Type B pancreatic cell (in vitro differentiated cells): Measurements from ENCODE around the gene MAP7D2. TPM values are rescaled to one million over a fixed set of nuclear protein-coding genes. Genes with fewer than 3 reads are reported as not detected.
A peak's percentile ranks its signal among the peaks of the same experiment; 100 is the strongest.

Experiments used
- DNase-seq: peaks from one replicate; pipeline ENCODE4 v3.0.0; 2021; ENCODE audit warnings: mixed read lengths; ENCODE audit not compliant: unreplicated experiment; ENCODE audit errors: extremely low spot score
- H3K27ac Mint-ChIP-seq: 2 replicates; pipeline ENCODE4 v1.8.0; 2021; ENCODE audit warnings: mild to moderate bottlenecking, mixed read lengths
- H3K27me3 Mint-ChIP-seq: 2 replicates; pipeline ENCODE4 v1.8.0; 2021; ENCODE audit warnings: mixed read lengths
- H3K36me3 Mint-ChIP-seq: 2 replicates; pipeline ENCODE4 v1.8.0; 2021; ENCODE audit warnings: mixed read lengths
- H3K4me1 Mint-ChIP-seq: one replicate; pipeline ENCODE4 v1.8.0; 2021; ENCODE audit warnings: mixed read lengths; ENCODE audit not compliant: unreplicated experiment
- H3K4me3 Mint-ChIP-seq: 2 replicates; pipeline ENCODE4 v1.8.0; 2021; ENCODE audit warnings: mild to moderate bottlenecking, mixed read lengths
- H3K9me3 Mint-ChIP-seq: 2 replicates; pipeline ENCODE4 v1.8.0; 2021; ENCODE audit warnings: mixed read lengths
- microRNA-seq: library from miRNA; unstranded; fragments of <30 nt; microRNA quantifications from one replicate; pipeline ENCODE4, GENCODE V29; 2020
- total RNA-seq: library from RNA; stranded (reverse); gene quantifications from 2 replicates; pipeline ENCODE4 v1.2.1, GENCODE V29; 2021; ENCODE audit warnings: low replicate concordance
- TF ChIP-seq, protein P1 (sequence below): fragments of 200-600 bp; sonication (generic); conservative IDR thresholded peaks from 2 replicates; pipeline ENCODE4 v1.5.0; 2021; ENCODE audit warnings: antibody characterized with exemption, mild to moderate bottlenecking

Gene MAP7D2
- total RNA-seq, 1 donor from 2014 or later, result 2.0 TPM

DNA sequence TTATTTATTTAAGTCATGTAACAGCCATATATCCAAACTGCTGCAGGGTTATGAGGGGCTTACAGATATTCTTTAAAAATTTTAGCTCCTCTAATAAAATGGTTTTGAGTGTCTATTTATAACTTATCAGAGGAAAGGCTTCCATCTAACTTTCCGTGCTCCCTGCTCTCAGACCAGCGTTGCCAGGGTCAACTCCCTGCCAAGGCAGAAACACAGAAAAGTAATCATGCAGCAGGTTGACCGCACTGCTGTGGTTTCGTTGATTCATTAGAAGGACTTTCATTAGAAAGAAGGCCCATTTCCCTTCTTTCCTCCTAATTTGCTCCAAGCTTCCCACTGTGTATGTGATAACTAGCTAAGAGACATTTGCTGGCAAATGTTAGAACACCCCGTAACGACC, 159.8 kb downstream of the MAP7D2 start:
- Mint-ChIP-seq H3K27me3 (no peaks in the 10 kb centered on the region), H3K9me3 (no peaks in the 10 kb centered on the region), H3K4me1 (no peaks in the 10 kb centered on the region), H3K27ac (no peak overlapping the region), H3K36me3 (no peaks in the 10 kb centered on the region), H3K4me3 (no peak overlapping the region)
- no peak for DNase-seq
- TF ChIP-seq, protein P1, sequence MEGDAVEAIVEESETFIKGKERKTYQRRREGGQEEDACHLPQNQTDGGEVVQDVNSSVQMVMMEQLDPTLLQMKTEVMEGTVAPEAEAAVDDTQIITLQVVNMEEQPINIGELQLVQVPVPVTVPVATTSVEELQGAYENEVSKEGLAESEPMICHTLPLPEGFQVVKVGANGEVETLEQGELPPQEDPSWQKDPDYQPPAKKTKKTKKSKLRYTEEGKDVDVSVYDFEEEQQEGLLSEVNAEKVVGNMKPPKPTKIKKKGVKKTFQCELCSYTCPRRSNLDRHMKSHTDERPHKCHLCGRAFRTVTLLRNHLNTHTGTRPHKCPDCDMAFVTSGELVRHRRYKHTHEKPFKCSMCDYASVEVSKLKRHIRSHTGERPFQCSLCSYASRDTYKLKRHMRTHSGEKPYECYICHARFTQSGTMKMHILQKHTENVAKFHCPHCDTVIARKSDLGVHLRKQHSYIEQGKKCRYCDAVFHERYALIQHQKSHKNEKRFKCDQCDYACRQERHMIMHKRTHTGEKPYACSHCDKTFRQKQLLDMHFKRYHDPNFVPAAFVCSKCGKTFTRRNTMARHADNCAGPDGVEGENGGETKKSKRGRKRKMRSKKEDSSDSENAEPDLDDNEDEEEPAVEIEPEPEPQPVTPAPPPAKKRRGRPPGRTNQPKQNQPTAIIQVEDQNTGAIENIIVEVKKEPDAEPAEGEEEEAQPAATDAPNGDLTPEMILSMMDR, result no peak

Small RNAs within 50 kb of the gene (microRNA-seq; reads per million reads assigned to microRNA genes)
- 19.3 reads per million, percentile 42 among the genes with 10 or more reads in this experiment for gene MIR23C

Other genes with a start within 250 kb of the MAP7D2 start
- gene SH3KBP1, start 229.3 kb downstream of the MAP7D2 start, total RNA-seq, result 11.5 TPM in 2 replicates
- 6.8 and 9.1 TPM in 2 replicates for gene BCLAF3, start 125.8 kb downstream of the MAP7D2 start, total RNA-seq
- 95.2 and 96.8 TPM in 2 replicates for gene EIF1AX, start 24.9 kb upstream of the MAP7D2 start, total RNA-seq
- gene RPS6KA3, start 150.0 kb upstream of the MAP7D2 start, total RNA-seq, result 57.4 and 60.4 TPM in 2 replicates